H9 (cell line): ENCODE data around the gene ADCY4. TPM values are rescaled to one million over a fixed set of nuclear protein-coding genes. Genes with fewer than 3 reads are reported as not detected.
A peak's percentile ranks its signal among the peaks of the same experiment; 100 is the strongest.

ENCODE experiments used
- DNase-seq: peaks from one replicate; pipeline ENCODE4 v3.0.0-alpha.2; 2017
- H2AFZ ChIP-seq: one replicate; pipeline ENCODE4 v1.6.1; 2013; ENCODE audit warnings: mild to moderate bottlenecking, low read length, control low read depth, moderate library complexity
- H2AK5ac ChIP-seq: 2 replicates; pipeline ENCODE4 v1.6.1; 2013; ENCODE audit warnings: low read length, control low read depth, mixed read lengths; ENCODE audit not compliant: insufficient read length
- H2BK120ac ChIP-seq: one replicate; pipeline ENCODE4 v1.6.1; 2013; ENCODE audit warnings: low read depth, mild to moderate bottlenecking, low read length, control low read depth, inconsistent platforms; ENCODE audit not compliant: poor library complexity, severe bottlenecking
- H2BK12ac ChIP-seq: 2 replicates; pipeline ENCODE4 v1.6.1; 2013; ENCODE audit warnings: low read length, control low read depth, mixed read lengths, low read depth; ENCODE audit not compliant: insufficient read length
- H2BK15ac ChIP-seq: 2 replicates; pipeline ENCODE4 v1.6.1; 2013; ENCODE audit warnings: low read depth, low read length, control low read depth
- H2BK20ac ChIP-seq: one replicate; pipeline ENCODE4 v1.6.1; 2013; ENCODE audit warnings: low read depth, mild to moderate bottlenecking, low read length, control low read depth, inconsistent platforms; ENCODE audit not compliant: poor library complexity, severe bottlenecking
- H2BK5ac ChIP-seq: 2 replicates; pipeline ENCODE4 v1.6.1; 2013; ENCODE audit warnings: low read length, control low read depth, mixed read lengths; ENCODE audit not compliant: insufficient read length
- H3K14ac ChIP-seq: 2 replicates; pipeline ENCODE4 v1.6.1; 2013; ENCODE audit warnings: low read length, control low read depth; ENCODE audit not compliant: insufficient read depth
- H3K18ac ChIP-seq: 2 replicates; pipeline ENCODE4 v1.6.1; 2013; ENCODE audit warnings: low read depth, mild to moderate bottlenecking, mixed read lengths, low read length, control low read depth; ENCODE audit not compliant: insufficient read length
- H3K23ac ChIP-seq: 2 replicates; pipeline ENCODE4 v1.6.1; 2013; ENCODE audit warnings: low read length, control low read depth, mixed read lengths, low read depth; ENCODE audit not compliant: insufficient read length
- H3K23me2 ChIP-seq: 2 replicates; pipeline ENCODE4 v1.6.1; 2013; ENCODE audit warnings: low read depth, mild to moderate bottlenecking, mixed read lengths, low read length, control low read depth; ENCODE audit not compliant: insufficient read length, poor library complexity, severe bottlenecking
- H3K27ac ChIP-seq: 2 replicates; pipeline ENCODE4 v1.5.1; 2013; ENCODE audit warnings: low read length, control low read depth, mixed read lengths, low read depth; ENCODE audit not compliant: insufficient read length
- H3K27me3 ChIP-seq: 2 replicates; pipeline ENCODE4 v1.6.1; 2013; ENCODE audit warnings: low read length, control low read depth, inconsistent platforms; ENCODE audit not compliant: insufficient read depth
- H3K4ac ChIP-seq: 2 replicates; pipeline ENCODE4 v1.6.1; 2013; ENCODE audit warnings: low read depth, mild to moderate bottlenecking, control low read depth, inconsistent platforms, low read length, moderate library complexity
- H3K4me1 ChIP-seq: 2 replicates; pipeline ENCODE4 v1.6.1; 2013; ENCODE audit warnings: low read length, control low read depth, inconsistent platforms; ENCODE audit not compliant: insufficient read depth
- H3K4me2 ChIP-seq: 2 replicates; pipeline ENCODE4 v1.6.1; 2013; ENCODE audit warnings: low read length, control low read depth, mixed read lengths; ENCODE audit not compliant: insufficient read length, insufficient read depth
- H3K56ac ChIP-seq: 2 replicates; pipeline ENCODE4 v1.6.1; 2013; ENCODE audit warnings: low read depth, mild to moderate bottlenecking, mixed read lengths, low read length, control low read depth; ENCODE audit not compliant: insufficient read length
- H3K79me1 ChIP-seq: 2 replicates; pipeline ENCODE4 v1.6.1; 2013; ENCODE audit warnings: low read depth, mild to moderate bottlenecking, moderate library complexity, low read length, control low read depth, inconsistent platforms; ENCODE audit not compliant: insufficient read depth, poor library complexity, severe bottlenecking
- H3K79me2 ChIP-seq: 2 replicates; pipeline ENCODE4 v1.6.1; 2013; ENCODE audit warnings: low read length, control low read depth, inconsistent platforms; ENCODE audit not compliant: insufficient read depth
- H3K9ac ChIP-seq: 2 replicates; pipeline ENCODE4 v1.6.1; 2013; ENCODE audit warnings: low read length, control low read depth, mixed read lengths; ENCODE audit not compliant: insufficient read length; ENCODE audit errors: extremely low read depth
- H3K9me3 ChIP-seq: one replicate; pipeline ENCODE4 v1.6.1; 2013; ENCODE audit warnings: low read depth, low read length, inconsistent platforms; ENCODE audit not compliant: control insufficient read depth
- H3T11ph ChIP-seq: one replicate; pipeline ENCODE4 v1.6.1; 2013; ENCODE audit warnings: mild to moderate bottlenecking, low read length, control low read depth, inconsistent platforms
- H4K20me1 ChIP-seq: one replicate; pipeline ENCODE4 v1.6.1; 2013; ENCODE audit not compliant: control insufficient read depth, insufficient read length, insufficient read depth
- H4K5ac ChIP-seq: 2 replicates; pipeline ENCODE4 v1.6.1; 2013; ENCODE audit warnings: low read depth, mild to moderate bottlenecking, mixed read lengths, low read length, control low read depth; ENCODE audit not compliant: insufficient read length
- H4K8ac ChIP-seq: replicated peaks from 2 replicates; pipeline ENCODE4 v1.6.1; 2013; ENCODE audit warnings: low read length, control low read depth, mixed read lengths, low read depth; ENCODE audit not compliant: insufficient read length
- H4K91ac ChIP-seq: 2 replicates; pipeline ENCODE4 v1.6.1; 2013; ENCODE audit warnings: low read depth, mild to moderate bottlenecking, moderate library complexity, mixed read lengths, low read length, control low read depth; ENCODE audit not compliant: insufficient read length
- H3K27ac Mint-ChIP-seq, 3 experiments: 2 replicates in 2 of 3; 3 replicates in 1 of 3; pipeline ENCODE4 v1.8.0; 2020 to 2021; ENCODE audit warnings: mixed read lengths in 3 of 3, mild to moderate bottlenecking in 1 of 3, moderate library complexity in 1 of 3
- H3K27me3 Mint-ChIP-seq: 2 replicates; pipeline ENCODE4 v1.8.0; 2021; ENCODE audit warnings: low read depth, mild to moderate bottlenecking, moderate library complexity, mixed read lengths
- H3K36me3 Mint-ChIP-seq, 3 experiments: 2 replicates in 2 of 3; 3 replicates in 1 of 3; pipeline ENCODE4 v1.8.0; 2020 to 2021; ENCODE audit warnings: low read depth in 3 of 3, mixed read lengths in 3 of 3; ENCODE audit not compliant: insufficient read depth in 1 of 3
- H3K4me1 Mint-ChIP-seq, 2 experiments: 2 replicates each; pipeline ENCODE4 v1.8.0; 2020; ENCODE audit warnings: mixed read lengths in 2 of 2
- H3K4me3 Mint-ChIP-seq, 2 experiments: 2 replicates in 1 of 2; 3 replicates in 1 of 2; pipeline ENCODE4 v1.8.0; 2020 to 2021; ENCODE audit warnings: mild to moderate bottlenecking in 2 of 2, mixed read lengths in 2 of 2, moderate library complexity in 1 of 2
- H3K9me3 Mint-ChIP-seq, 2 experiments: 2 replicates in 1 of 2; 3 replicates in 1 of 2; pipeline ENCODE4 v1.8.0; 2020; ENCODE audit warnings: mild to moderate bottlenecking in 2 of 2, mixed read lengths in 2 of 2, moderate library complexity in 1 of 2
- WGBS: extraction: QIAGEN DNeasy Blood & Tissue Kit; methylation state at CpG from one replicate; pipeline ENCODE4 v1.1.7; 2013; ENCODE audit warnings: missing lambda C conversion rate, low lambda C conversion rate, mixed read lengths; ENCODE audit not compliant: insufficient read length; ENCODE audit errors: extremely low coverage; 5-methylcytosine and 5-hydroxymethylcytosine counted together
- total RNA-seq: library from RNA; stranded (reverse); gene quantifications from 2 replicates; pipeline ENCODE4 v1.2.1, GENCODE V29; 2021
- TF ChIP-seq, protein P1 (sequence below): fragments of 200-600 bp; sonication (generic); conservative IDR thresholded peaks from 3 replicates; pipeline ENCODE4 v1.8.0; 2021; ENCODE audit warnings: antibody characterized with exemption, mild to moderate bottlenecking

Gene ADCY4
- total RNA-seq, 1 experiment from 2014 or later = 0.09 TPM

DNA sequence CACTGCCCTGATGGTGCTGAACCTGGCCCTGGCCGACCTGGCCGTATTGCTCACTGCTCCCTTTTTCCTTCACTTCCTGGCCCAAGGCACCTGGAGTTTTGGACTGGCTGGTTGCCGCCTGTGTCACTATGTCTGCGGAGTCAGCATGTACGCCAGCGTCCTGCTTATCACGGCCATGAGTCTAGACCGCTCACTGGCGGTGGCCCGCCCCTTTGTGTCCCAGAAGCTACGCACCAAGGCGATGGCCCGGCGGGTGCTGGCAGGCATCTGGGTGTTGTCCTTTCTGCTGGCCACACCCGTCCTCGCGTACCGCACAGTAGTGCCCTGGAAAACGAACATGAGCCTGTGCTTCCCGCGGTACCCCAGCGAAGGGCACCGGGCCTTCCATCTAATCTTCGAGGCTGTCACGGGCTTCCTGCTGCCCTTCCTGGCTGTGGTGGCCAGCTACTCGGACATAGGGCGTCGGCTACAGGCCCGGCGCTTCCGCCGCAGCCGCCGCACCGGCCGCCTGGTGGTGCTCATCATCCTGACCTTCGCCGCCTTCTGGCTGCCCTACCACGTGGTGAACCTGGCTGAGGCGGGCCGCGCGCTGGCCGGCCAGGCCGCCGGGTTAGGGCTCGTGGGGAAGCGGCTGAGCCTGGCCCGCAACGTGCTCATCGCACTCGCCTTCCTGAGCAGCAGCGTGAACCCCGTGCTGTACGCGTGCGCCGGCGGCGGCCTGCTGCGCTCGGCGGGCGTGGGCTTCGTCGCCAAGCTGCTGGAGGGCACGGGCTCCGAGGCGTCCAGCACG, 18.9 kb downstream of the ADCY4 start:
- no peak overlapping the region for H2AFZ ChIP-seq
- peak; percentile 81 for DNase-seq

More for the DNA sequence above, 18.9 kb downstream of the ADCY4 start:
- Mint-ChIP-seq H3K9me3 (no peaks in the 10 kb centered on the region), H3K36me3 (peaks cover 0 to 4% (median 0%) of the 10 kb centered on the region in 3 experiments; a peak in 1 of 7 replicates), H3K4me3 (no peak overlapping the region), H3K27me3 (peaks cover 46% of the 10 kb centered on the region), H3K27ac (no peak overlapping the region), H3K4me1 (no peaks in the 10 kb centered on the region)
- Histone ChIP-seq H3K27ac (no peak overlapping the region), H2BK120ac (no peak overlapping the region), H2BK20ac (no peak overlapping the region), H3K79me2 (no peaks in the 10 kb centered on the region), H2AK5ac (no peak overlapping the region), H4K8ac (no peak overlapping the region), H3K56ac (no peak overlapping the region), H3K9ac (no peak overlapping the region), H3K14ac (no peak overlapping the region; the same call in 1 of the 2 replicates), H3K9me3 (no peaks in the 10 kb centered on the region), H4K20me1 (no peaks in the 10 kb centered on the region), H3K4me1 (no peaks in the 10 kb centered on the region), H2BK15ac (no peak overlapping the region), H3K4me2 (no peak overlapping the region), H3K4ac (no peak overlapping the region), H3K23ac (no peak overlapping the region), H2BK5ac (no peak overlapping the region), H4K5ac (no peak overlapping the region), H3K79me1 (no peaks in the 10 kb centered on the region), H2BK12ac (no peak overlapping the region), H3T11ph (no peak overlapping the region), H4K91ac (no peak overlapping the region), H3K23me2 (no peaks in the 10 kb centered on the region), H3K18ac (no peak overlapping the region), H3K27me3 (peaks cover 2% of the 10 kb centered on the region; the same call in 1 of the 2 replicates)
- no CpG with 5 or more reads among the region's 70 CpGs for WGBS
- TF ChIP-seq, protein P1, sequence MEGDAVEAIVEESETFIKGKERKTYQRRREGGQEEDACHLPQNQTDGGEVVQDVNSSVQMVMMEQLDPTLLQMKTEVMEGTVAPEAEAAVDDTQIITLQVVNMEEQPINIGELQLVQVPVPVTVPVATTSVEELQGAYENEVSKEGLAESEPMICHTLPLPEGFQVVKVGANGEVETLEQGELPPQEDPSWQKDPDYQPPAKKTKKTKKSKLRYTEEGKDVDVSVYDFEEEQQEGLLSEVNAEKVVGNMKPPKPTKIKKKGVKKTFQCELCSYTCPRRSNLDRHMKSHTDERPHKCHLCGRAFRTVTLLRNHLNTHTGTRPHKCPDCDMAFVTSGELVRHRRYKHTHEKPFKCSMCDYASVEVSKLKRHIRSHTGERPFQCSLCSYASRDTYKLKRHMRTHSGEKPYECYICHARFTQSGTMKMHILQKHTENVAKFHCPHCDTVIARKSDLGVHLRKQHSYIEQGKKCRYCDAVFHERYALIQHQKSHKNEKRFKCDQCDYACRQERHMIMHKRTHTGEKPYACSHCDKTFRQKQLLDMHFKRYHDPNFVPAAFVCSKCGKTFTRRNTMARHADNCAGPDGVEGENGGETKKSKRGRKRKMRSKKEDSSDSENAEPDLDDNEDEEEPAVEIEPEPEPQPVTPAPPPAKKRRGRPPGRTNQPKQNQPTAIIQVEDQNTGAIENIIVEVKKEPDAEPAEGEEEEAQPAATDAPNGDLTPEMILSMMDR = peak; percentile 39; the same call in 1 of the 3 replicates
